GM23338 (cell line): Measurements from ENCODE around the gene MED19. TPM values are rescaled to one million over a fixed set of nuclear protein-coding genes. Genes with fewer than 3 reads are reported as not detected.

ENCODE experiments used
- ATAC-seq: fragments of 200-7000 bp; cut with Tn5 transposase; 3 replicates; pipeline ENCODE4 v1.9.1; 2020
- DNase-seq: peaks from one replicate; pipeline ENCODE4 v3.0.0-alpha.2; 2015; ENCODE audit warnings: low spot score
- H2AFZ ChIP-seq: fragments of 200-600 bp; sonication (generic); 2 replicates; pipeline ENCODE4 v1.8.0; 2016; ENCODE audit warnings: antibody characterized with exemption, mild to moderate bottlenecking, moderate library complexity
- H3F3A ChIP-seq: fragments of 200-600 bp; sonication (generic); replicated peaks from 2 replicates; pipeline ENCODE4 v1.8.0; 2017; ENCODE audit warnings: antibody characterized with exemption, mixed run types, low read depth
- H3K27ac ChIP-seq: fragments of 200-600 bp; sonication (generic); 2 replicates; pipeline ENCODE4 v1.6.1; 2016; ENCODE audit warnings: low read depth
- H3K27me3 ChIP-seq: fragments of 200-600 bp; sonication (generic); 2 replicates; pipeline ENCODE4 v1.8.0; 2016; ENCODE audit warnings: mild to moderate bottlenecking, mixed run types, moderate library complexity; ENCODE audit not compliant: insufficient read depth
- H3K36me3 ChIP-seq: fragments of 200-600 bp; sonication (generic); 2 replicates; pipeline ENCODE4 v1.8.0; 2016; ENCODE audit warnings: mild to moderate bottlenecking; ENCODE audit not compliant: insufficient read depth
- H3K4me1 ChIP-seq: fragments of 200-600 bp; sonication (generic); 2 replicates; pipeline ENCODE4 v1.8.0; 2016; ENCODE audit warnings: mild to moderate bottlenecking, moderate library complexity; ENCODE audit not compliant: insufficient read depth
- H3K4me2 ChIP-seq: fragments of 200-600 bp; sonication (generic); 2 replicates; pipeline ENCODE4 v1.7.1; 2017; ENCODE audit warnings: mixed run types
- H3K4me3 ChIP-seq: fragments of 200-600 bp; sonication (generic); 2 replicates; pipeline ENCODE4 v1.6.1; 2016; ENCODE audit warnings: mixed run types
- H3K79me2 ChIP-seq: fragments of 200-600 bp; sonication (generic); replicated peaks from 2 replicates; pipeline ENCODE4 v1.8.0; 2017; ENCODE audit warnings: mild to moderate bottlenecking; ENCODE audit not compliant: insufficient read depth
- H3K9me2 ChIP-seq: fragments of 200-600 bp; sonication (generic); 2 replicates; pipeline ENCODE4 v1.8.0; 2017; ENCODE audit not compliant: insufficient read depth
- H4K20me1 ChIP-seq: fragments of 200-600 bp; sonication (generic); replicated peaks from 2 replicates; pipeline ENCODE4 v1.8.0; 2017; ENCODE audit warnings: mild to moderate bottlenecking; ENCODE audit not compliant: insufficient read depth
- H3K27ac Mint-ChIP-seq: 2 replicates; pipeline ENCODE4 v1.8.0; 2020; ENCODE audit warnings: inconsistent platforms, mild to moderate bottlenecking, moderate library complexity, mixed read lengths
- H3K27me3 Mint-ChIP-seq: 3 replicates; pipeline ENCODE4 v1.8.0; 2022; ENCODE audit warnings: low read depth, mild to moderate bottlenecking, moderate library complexity, mixed read lengths, inconsistent platforms; ENCODE audit not compliant: insufficient read depth, poor library complexity
- H3K36me3 Mint-ChIP-seq: 3 replicates; pipeline ENCODE4 v1.8.0; 2021; ENCODE audit warnings: low read depth, mild to moderate bottlenecking, inconsistent platforms, moderate library complexity, mixed read lengths
- H3K4me1 Mint-ChIP-seq: 3 replicates; pipeline ENCODE4 v1.8.0; 2020; ENCODE audit warnings: mild to moderate bottlenecking, inconsistent platforms, mixed read lengths
- H3K4me3 Mint-ChIP-seq: 3 replicates; pipeline ENCODE4 v1.8.0; 2021; ENCODE audit warnings: moderate library complexity, mild to moderate bottlenecking, inconsistent platforms, mixed read lengths
- H3K9me3 Mint-ChIP-seq: 3 replicates; pipeline ENCODE4 v1.8.0; 2020; ENCODE audit warnings: moderate library complexity, mild to moderate bottlenecking, inconsistent platforms, mixed read lengths
- CREB1 ChIP-seq: fragments of 250-450 bp; sonication (Bioruptor Pico); IDR thresholded peaks from 2 replicates; pipeline ENCODE4 v1.5.0; 2020; ENCODE audit warnings: low read depth, mild to moderate bottlenecking, moderate library complexity
- EZH2 ChIP-seq: fragments of 200-600 bp; sonication (generic); IDR thresholded peaks from one replicate; pipeline ENCODE4 v1.8.0; 2017; ENCODE audit warnings: antibody characterized with exemption, mild to moderate bottlenecking, low read depth; ENCODE audit not compliant: unreplicated experiment
- EZH2phosphoT487 ChIP-seq: fragments of 200-600 bp; sonication (generic); IDR thresholded peaks from one replicate; pipeline ENCODE4 v1.8.1; 2018; ENCODE audit warnings: antibody characterized with exemption; ENCODE audit not compliant: unreplicated experiment
- NANOG ChIP-seq: IDR thresholded peaks from 2 replicates; pipeline ENCODE4 v1.6.1; 2016; ENCODE audit warnings: antibody characterized with exemption, borderline replicate concordance
- POLR2AphosphoS5 ChIP-seq: IDR thresholded peaks from 2 replicates; pipeline ENCODE4 v1.6.1; 2016; ENCODE audit warnings: antibody characterized with exemption, low read depth
- ZNF331 ChIP-seq: fragments of 250-450 bp; sonication (Bioruptor Pico); IDR thresholded peaks from 2 replicates; pipeline ENCODE4 v1.5.0; 2020; ENCODE audit warnings: low read depth, mild to moderate bottlenecking, moderate library complexity
- polyA plus RNA-seq: library from polyadenylated mRNA; unstranded; fragments of >200 nt; fragmentation: Nextera tagmentation; extraction: Ambion mirVana; gene quantifications from 2 replicates; pipeline ENCODE4 v1.2.1, GENCODE V29; 2016
- total RNA-seq: library from RNA; depleted of rRNA; stranded (reverse); fragments of >200 nt; shearing (Covaris generic); gene quantifications from 2 replicates; pipeline ENCODE4 v1.2.3, GENCODE V29; 2014
- TF ChIP-seq, protein P1 (sequence below): IDR thresholded peaks from 2 replicates; pipeline ENCODE4 v1.6.1; 2016; ENCODE audit warnings: antibody characterized with exemption
- TF ChIP-seq, protein P2 (sequence below): fragments of 250-450 bp; sonication (Bioruptor Pico); IDR thresholded peaks from 2 replicates; pipeline ENCODE4 v1.5.0; 2020; ENCODE audit warnings: mild to moderate bottlenecking, moderate library complexity

The MED19 gene
- total and polyA plus RNA-seq, 2 experiments from 2014 or later, result 17.7 to 64.9 TPM

DNA sequence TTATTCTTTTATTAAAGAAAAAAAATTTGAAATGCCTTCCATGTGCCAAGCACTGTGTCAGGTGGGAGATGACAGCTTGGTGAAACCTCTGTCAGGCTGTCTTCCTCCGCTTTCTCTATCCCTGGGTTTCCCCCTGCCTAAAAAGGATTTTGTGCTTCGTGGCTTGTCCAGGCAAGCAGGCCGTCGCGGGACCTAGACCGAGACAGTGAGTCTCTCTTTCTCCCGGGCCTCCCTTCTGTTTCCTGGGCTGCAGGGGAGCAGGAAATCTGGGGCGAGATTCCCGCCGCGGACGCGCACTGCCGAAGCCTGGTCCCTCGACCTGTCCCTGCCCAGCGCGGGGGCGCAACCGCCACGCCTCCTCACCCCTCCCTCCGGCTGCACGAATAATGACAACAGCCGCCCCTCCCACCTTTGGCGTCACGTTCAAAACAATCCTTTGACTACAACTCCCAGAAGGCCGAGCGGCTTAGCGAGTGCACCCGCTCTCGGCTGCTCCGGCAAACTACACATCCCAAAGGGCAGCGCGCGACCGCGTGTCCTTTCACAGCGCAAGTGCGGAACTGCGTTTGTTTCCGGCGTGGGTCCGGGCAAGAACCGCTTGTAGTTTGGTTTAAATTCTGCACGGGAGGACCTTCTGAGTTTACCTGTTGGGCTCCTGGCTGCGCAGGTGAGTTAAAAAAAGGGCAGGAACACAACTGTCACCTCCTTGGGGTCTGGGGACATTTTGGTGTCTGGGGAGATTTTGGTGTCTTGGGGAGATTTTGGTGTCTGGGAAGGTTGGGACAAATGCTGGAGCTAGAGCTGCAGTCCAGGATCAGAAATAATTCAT is 54.6 kb downstream of the MED19 start, which contains the start of gene CLP1:
Gene CLP1, plus strand, starts transcription at position 569 of the 829 bp plus-strand sequence. CDS start 1,715 bp downstream, outside the sequence.
- peak within 1 kb of the TSS; percentile 99 for H3K4me3 Mint-ChIP-seq
- 0 out of 2 replicates have a peak, but pooled peaks cover 4% of the 10 kb centered on the region for H4K20me1 ChIP-seq
- H3K27me3 ChIP-seq, result peaks cover 16% of the 10 kb centered on the region
- peaks cover 18% of the 10 kb centered on the region for H3K36me3 ChIP-seq
- TF ChIP-seq POLR2AphosphoS5 (peak; percentile 80), EZH2 (no peak), CREB1 (CRISPR knock-in tag) (peak; percentile 85)
- TF ChIP-seq, protein P1, sequence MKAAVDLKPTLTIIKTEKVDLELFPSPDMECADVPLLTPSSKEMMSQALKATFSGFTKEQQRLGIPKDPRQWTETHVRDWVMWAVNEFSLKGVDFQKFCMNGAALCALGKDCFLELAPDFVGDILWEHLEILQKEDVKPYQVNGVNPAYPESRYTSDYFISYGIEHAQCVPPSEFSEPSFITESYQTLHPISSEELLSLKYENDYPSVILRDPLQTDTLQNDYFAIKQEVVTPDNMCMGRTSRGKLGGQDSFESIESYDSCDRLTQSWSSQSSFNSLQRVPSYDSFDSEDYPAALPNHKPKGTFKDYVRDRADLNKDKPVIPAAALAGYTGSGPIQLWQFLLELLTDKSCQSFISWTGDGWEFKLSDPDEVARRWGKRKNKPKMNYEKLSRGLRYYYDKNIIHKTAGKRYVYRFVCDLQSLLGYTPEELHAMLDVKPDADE, result peak; percentile 99
- peak within 1 kb of the TSS; percentile 32 for H2AFZ ChIP-seq
- peaks cover 18% of the 10 kb centered on the region for H3K27me3 Mint-ChIP-seq
- peak within 1 kb of the TSS; percentile 94 for H3K4me2 ChIP-seq
- peaks cover 19% of the 10 kb centered on the region for H3K79me2 ChIP-seq
- ATAC-seq (peak; percentile 94), DNase-seq (peak; percentile 100)
- H3F3A ChIP-seq, result peaks cover 3% of the 10 kb centered on the region; the same call in 1 of the 2 replicates
- no peaks in the 10 kb centered on the region for H3K9me2 ChIP-seq
- H3K27ac ChIP-seq, result no peak within 1 kb of the TSS; the same call in 1 of the 2 replicates
- peak within 1 kb of the TSS; percentile 81 for H3K4me3 ChIP-seq
- H3K9me3 Mint-ChIP-seq, result no peaks in the 10 kb centered on the region
- H3K4me1 ChIP-seq, result peaks cover 7% of the 10 kb centered on the region
- H3K27ac Mint-ChIP-seq, result peak within 1 kb of the TSS; percentile 96
- peaks cover 19% of the 10 kb centered on the region for H3K4me1 Mint-ChIP-seq
- H3K36me3 Mint-ChIP-seq, result peaks cover 29% of the 10 kb centered on the region

DNA sequence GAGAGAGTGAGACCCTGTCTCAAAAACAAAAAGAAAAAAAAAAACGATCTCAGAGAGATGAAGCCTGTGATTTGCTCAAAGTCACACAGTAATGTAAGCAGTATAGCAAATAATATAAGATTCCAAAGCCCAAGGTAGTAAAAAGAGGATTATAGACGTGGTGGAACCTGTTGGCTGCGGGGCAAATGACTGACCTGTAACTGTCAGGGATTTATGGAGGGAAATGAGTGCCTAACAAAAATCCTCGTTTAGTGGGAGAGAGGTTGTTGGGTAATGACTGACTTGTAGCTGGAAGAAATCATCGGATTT is 55.2 kb downstream of the MED19 start:
- H3K27ac ChIP-seq, result no peak overlapping the region
- H3K79me2 ChIP-seq, result peaks cover 19% of the 10 kb centered on the region
- peaks cover 25% of the 10 kb centered on the region for H3K36me3 Mint-ChIP-seq
- peak overlapping the region; percentile 81 for H3K4me3 ChIP-seq
- ATAC-seq, result no peak
- peaks cover 23% of the 10 kb centered on the region for H3K27me3 Mint-ChIP-seq
- H3K9me3 Mint-ChIP-seq, result no peaks in the 10 kb centered on the region; the same call in 2 of the 3 replicates
- 0 out of 2 replicates have a peak, but pooled peaks cover 4% of the 10 kb centered on the region for H4K20me1 ChIP-seq
- H3K36me3 ChIP-seq, result peaks cover 18% of the 10 kb centered on the region
- H3K4me1 ChIP-seq, result peaks cover 7% of the 10 kb centered on the region
- H3F3A ChIP-seq, result 0 out of 2 replicates have a peak, but pooled peaks cover 3% of the 10 kb centered on the region
- H3K4me1 Mint-ChIP-seq, result peaks cover 19% of the 10 kb centered on the region
- H3K9me2 ChIP-seq, result no peaks in the 10 kb centered on the region
- H3K27me3 ChIP-seq, result peaks cover 22% of the 10 kb centered on the region
- H3K4me2 ChIP-seq, result peak overlapping the region; percentile 68
- H3K4me3 Mint-ChIP-seq, result peak overlapping the region; percentile 99
- no peak for DNase-seq
- H3K27ac Mint-ChIP-seq, result no peak overlapping the region
- no peak overlapping the region for H2AFZ ChIP-seq
- TF ChIP-seq, protein P1, result no peak
- TF ChIP-seq ZNF331 (CRISPR knock-in tag) (no peak), EZH2 (no peak), NANOG (no peak), EZH2phosphoT487 (no peak)
- TF ChIP-seq, protein P2, sequence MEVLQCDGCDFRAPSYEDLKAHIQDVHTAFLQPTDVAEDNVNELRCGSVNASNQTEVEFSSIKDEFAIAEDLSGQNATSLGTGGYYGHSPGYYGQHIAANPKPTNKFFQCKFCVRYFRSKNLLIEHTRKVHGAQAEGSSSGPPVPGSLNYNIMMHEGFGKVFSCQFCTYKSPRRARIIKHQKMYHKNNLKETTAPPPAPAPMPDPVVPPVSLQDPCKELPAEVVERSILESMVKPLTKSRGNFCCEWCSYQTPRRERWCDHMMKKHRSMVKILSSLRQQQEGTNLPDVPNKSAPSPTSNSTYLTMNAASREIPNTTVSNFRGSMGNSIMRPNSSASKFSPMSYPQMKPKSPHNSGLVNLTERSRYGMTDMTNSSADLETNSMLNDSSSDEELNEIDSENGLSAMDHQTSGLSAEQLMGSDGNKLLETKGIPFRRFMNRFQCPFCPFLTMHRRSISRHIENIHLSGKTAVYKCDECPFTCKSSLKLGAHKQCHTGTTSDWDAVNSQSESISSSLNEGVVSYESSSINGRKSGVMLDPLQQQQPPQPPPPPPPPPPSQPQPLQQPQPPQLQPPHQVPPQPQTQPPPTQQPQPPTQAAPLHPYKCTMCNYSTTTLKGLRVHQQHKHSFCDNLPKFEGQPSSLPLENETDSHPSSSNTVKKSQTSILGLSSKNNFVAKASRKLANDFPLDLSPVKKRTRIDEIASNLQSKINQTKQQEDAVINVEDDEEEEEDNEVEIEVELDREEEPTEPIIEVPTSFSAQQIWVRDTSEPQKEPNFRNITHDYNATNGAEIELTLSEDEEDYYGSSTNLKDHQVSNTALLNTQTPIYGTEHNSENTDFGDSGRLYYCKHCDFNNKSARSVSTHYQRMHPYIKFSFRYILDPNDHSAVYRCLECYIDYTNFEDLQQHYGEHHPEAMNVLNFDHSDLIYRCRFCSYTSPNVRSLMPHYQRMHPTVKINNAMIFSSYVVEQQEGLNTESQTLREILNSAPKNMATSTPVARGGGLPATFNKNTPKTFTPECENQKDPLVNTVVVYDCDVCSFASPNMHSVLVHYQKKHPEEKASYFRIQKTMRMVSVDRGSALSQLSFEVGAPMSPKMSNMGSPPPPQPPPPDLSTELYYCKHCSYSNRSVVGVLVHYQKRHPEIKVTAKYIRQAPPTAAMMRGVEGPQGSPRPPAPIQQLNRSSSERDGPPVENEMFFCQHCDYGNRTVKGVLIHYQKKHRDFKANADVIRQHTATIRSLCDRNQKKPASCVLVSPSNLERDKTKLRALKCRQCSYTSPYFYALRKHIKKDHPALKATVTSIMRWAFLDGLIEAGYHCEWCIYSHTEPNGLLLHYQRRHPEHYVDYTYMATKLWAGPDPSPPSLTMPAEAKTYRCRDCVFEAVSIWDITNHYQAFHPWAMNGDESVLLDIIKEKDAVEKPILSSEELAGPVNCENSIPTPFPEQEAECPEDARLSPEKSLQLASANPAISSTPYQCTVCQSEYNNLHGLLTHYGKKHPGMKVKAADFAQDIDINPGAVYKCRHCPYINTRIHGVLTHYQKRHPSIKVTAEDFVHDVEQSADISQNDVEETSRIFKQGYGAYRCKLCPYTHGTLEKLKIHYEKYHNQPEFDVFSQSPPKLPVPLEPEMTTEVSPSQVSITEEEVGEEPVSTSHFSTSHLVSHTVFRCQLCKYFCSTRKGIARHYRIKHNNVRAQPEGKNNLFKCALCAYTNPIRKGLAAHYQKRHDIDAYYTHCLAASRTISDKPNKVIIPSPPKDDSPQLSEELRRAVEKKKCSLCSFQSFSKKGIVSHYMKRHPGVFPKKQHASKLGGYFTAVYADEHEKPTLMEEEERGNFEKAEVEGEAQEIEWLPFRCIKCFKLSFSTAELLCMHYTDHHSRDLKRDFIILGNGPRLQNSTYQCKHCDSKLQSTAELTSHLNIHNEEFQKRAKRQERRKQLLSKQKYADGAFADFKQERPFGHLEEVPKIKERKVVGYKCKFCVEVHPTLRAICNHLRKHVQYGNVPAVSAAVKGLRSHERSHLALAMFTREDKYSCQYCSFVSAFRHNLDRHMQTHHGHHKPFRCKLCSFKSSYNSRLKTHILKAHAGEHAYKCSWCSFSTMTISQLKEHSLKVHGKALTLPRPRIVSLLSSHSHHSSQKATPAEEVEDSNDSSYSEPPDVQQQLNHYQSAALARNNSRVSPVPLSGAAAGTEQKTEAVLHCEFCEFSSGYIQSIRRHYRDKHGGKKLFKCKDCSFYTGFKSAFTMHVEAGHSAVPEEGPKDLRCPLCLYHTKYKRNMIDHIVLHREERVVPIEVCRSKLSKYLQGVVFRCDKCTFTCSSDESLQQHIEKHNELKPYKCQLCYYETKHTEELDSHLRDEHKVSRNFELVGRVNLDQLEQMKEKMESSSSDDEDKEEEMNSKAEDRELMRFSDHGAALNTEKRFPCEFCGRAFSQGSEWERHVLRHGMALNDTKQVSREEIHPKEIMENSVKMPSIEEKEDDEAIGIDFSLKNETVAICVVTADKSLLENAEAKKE (CRISPR knock-in tag), result no peak
